ENCODE data around the gene MCTP1. TPM values are rescaled to one million over a fixed set of nuclear protein-coding genes. Genes with fewer than 3 reads are reported as not detected.

The MCTP1 gene
- total RNA-seq, 1 donor from 2014 or later, result 3.4 TPM

- Mint-ChIP-seq H3K27ac (ENCODE audit: unreplicated experiment) (no peak overlapping the region), H3K36me3 (ENCODE audit: low read depth) (peaks cover 3% of the 10 kb centered on the region), H3K4me1 (ENCODE audit: low read depth) (peaks cover 9% of the 10 kb centered on the region), H3K27me3 (ENCODE audit: low read depth) (peaks cover 11% of the 10 kb centered on the region), H3K9me3 (ENCODE audit: low read depth) (peaks cover 15% of the 10 kb centered on the region), H3K4me3 (ENCODE audit: unreplicated experiment) (no peak overlapping the region)
- no peak for TF ChIP-seq CTCF (IDR thresholded peaks at IDR 0.05)
- no peak for DNase-seq (ENCODE audit: low spot score)
These were observed 170.6 kb downstream of the MCTP1 start for GRCh38 chr5:95114305-95114704.

GRCh38 chr5:95113489-95113888 lies 171.4 kb downstream of the MCTP1 start:
- Mint-ChIP-seq H3K4me1 (ENCODE audit: low read depth) (peaks cover 9% of the 10 kb centered on the region), H3K4me3 (ENCODE audit: unreplicated experiment) (no peak overlapping the region), H3K9me3 (ENCODE audit: low read depth) (peaks cover 15% of the 10 kb centered on the region), H3K27me3 (ENCODE audit: low read depth) (peaks cover 14% of the 10 kb centered on the region), H3K36me3 (ENCODE audit: low read depth) (peaks cover 3% of the 10 kb centered on the region), H3K27ac (ENCODE audit: unreplicated experiment) (peak overlapping the region; percentile 38)
- peak; percentile 31 for TF ChIP-seq CTCF (IDR thresholded peaks at IDR 0.05)
- no peak for DNase-seq (ENCODE audit: low spot score)

GRCh38 chr5:95111141-95111540 lies 173.8 kb downstream of the MCTP1 start:
- Mint-ChIP-seq H3K27ac (ENCODE audit: unreplicated experiment) (no peak overlapping the region), H3K36me3 (ENCODE audit: low read depth) (peaks cover 3% of the 10 kb centered on the region), H3K9me3 (ENCODE audit: low read depth) (peaks cover 12% of the 10 kb centered on the region)

GRCh38 chr5:95110118-95110517 lies 174.8 kb downstream of the MCTP1 start:
- no peak overlapping the region for H3K27ac Mint-ChIP-seq (ENCODE audit: unreplicated experiment)
- H3K27me3 Mint-ChIP-seq (ENCODE audit: low read depth), result peaks cover 15% of the 10 kb centered on the region
- DNase-seq (ENCODE audit: low spot score), result no peak
- peaks cover 9% of the 10 kb centered on the region for H3K4me1 Mint-ChIP-seq (ENCODE audit: low read depth)
- no peaks in the 10 kb centered on the region for H3K36me3 Mint-ChIP-seq (ENCODE audit: low read depth)
- no peak overlapping the region for H3K4me3 Mint-ChIP-seq (ENCODE audit: unreplicated experiment)
- H3K9me3 Mint-ChIP-seq (ENCODE audit: low read depth), result peaks cover 2% of the 10 kb centered on the region
- no peak for TF ChIP-seq CTCF (IDR thresholded peaks at IDR 0.05)

More at GRCh38 chr5:95111141-95111540, 173.8 kb downstream of the MCTP1 start:
- H3K4me3 Mint-ChIP-seq (ENCODE audit: unreplicated experiment), result no peak overlapping the region
- no peak for TF ChIP-seq CTCF (IDR thresholded peaks at IDR 0.05)
- H3K27me3 Mint-ChIP-seq (ENCODE audit: low read depth), result peaks cover 14% of the 10 kb centered on the region
- no peak for DNase-seq (ENCODE audit: low spot score)
- H3K4me1 Mint-ChIP-seq (ENCODE audit: low read depth), result peaks cover 9% of the 10 kb centered on the region

DNA sequence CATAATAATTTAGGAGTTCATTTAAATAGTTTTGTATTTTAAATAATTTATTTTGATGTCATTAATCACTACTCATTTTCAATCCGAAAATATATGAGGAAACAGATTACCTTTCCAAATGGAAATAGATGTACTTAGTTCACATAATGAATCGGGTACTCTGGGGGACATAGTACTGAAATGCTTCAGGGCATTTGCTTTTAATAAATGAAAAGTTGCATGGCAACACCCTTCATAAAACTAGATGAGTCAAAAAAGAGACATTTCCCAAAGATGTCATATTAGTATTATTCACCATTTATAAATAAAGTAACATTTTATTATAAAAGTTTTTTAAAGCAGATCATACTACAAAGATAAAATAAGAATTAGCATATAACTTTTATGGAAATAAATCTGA lies 177.8 kb downstream of the MCTP1 start:
- DNase-seq (ENCODE audit: low spot score), result no peak
- H3K9me3 Mint-ChIP-seq (ENCODE audit: low read depth), result no peaks in the 10 kb centered on the region
- H3K4me3 Mint-ChIP-seq (ENCODE audit: unreplicated experiment), result no peak overlapping the region
- H3K27me3 Mint-ChIP-seq (ENCODE audit: low read depth), result peaks cover 24% of the 10 kb centered on the region
- H3K4me1 Mint-ChIP-seq (ENCODE audit: low read depth), result no peaks in the 10 kb centered on the region
- H3K36me3 Mint-ChIP-seq (ENCODE audit: low read depth), result no peaks in the 10 kb centered on the region
- H3K27ac Mint-ChIP-seq (ENCODE audit: unreplicated experiment), result no peak overlapping the region
- no peak for TF ChIP-seq CTCF (IDR thresholded peaks at IDR 0.05)
